Measurements from ENCODE around the gene PDE8A. TPM values are rescaled to one million over a fixed set of nuclear protein-coding genes. Genes with fewer than 3 reads are reported as not detected.

Gene PDE8A
- total and polyA plus RNA-seq, 2 experiments from 2014 or later = 15.3 to 26.0 TPM

GRCh38 chr15:84968301-84968700 is 13.4 kb upstream of the PDE8A start:
- Histone ChIP-seq H3K4me3 (no peak overlapping the region), H3K36me3 (replicated peaks; ENCODE audit: insufficient read depth, low read depth) (no peaks in the 10 kb centered on the region), H2AFZ (no peak overlapping the region), H3K9me2 (replicated peaks; ENCODE audit: insufficient read depth) (no peaks in the 10 kb centered on the region), H3K27ac (no peak overlapping the region), H3K4me1 (ENCODE audit: insufficient read depth) (no peaks in the 10 kb centered on the region), H4K20me1 (ENCODE audit: insufficient read depth, poor library complexity, severe bottlenecking) (no peaks in the 10 kb centered on the region), H3K79me2 (no peaks in the 10 kb centered on the region), H3K27me3 (no peaks in the 10 kb centered on the region), H3K9me3 (ENCODE audit: low read depth) (no peaks in the 10 kb centered on the region), H3K4me2 (no peak overlapping the region)
- no peak for DNase-seq (ENCODE audit: low spot score)
- TF ChIP-seq CTCF (IDR thresholded peaks at IDR 0.05; ENCODE audit: poor library complexity) = no peak
- no peak for TF ChIP-seq EZH2 (IDR thresholded peaks at IDR 0.05; ENCODE audit: borderline replicate concordance)
- no peak for TF ChIP-seq EZH2phosphoT487 (IDR thresholded peaks at IDR 0.05; ENCODE audit: low read depth, severe bottlenecking, unreplicated experiment)
- 96% methylated on average over 3 of the region's 3 CpGs for WGBS (ENCODE audit: low lambda C conversion rate, missing lambda C conversion rate)

- H3K27me3 ChIP-seq = no peaks in the 10 kb centered on the region
- no peak for DNase-seq (ENCODE audit: low spot score)
- H3K4me2 ChIP-seq = no peak overlapping the region
- no peaks in the 10 kb centered on the region for H4K20me1 ChIP-seq (ENCODE audit: insufficient read depth, poor library complexity, severe bottlenecking)
- H3K4me3 ChIP-seq = no peak overlapping the region
- no peaks in the 10 kb centered on the region for H3K9me3 ChIP-seq (ENCODE audit: low read depth)
- no peaks in the 10 kb centered on the region for H3K79me2 ChIP-seq
- 82% methylated on average over 6 of the region's 6 CpGs for WGBS (ENCODE audit: low lambda C conversion rate, missing lambda C conversion rate)
- H3K4me1 ChIP-seq (ENCODE audit: insufficient read depth) = no peaks in the 10 kb centered on the region
- H3K9me2 ChIP-seq (replicated peaks; ENCODE audit: insufficient read depth) = no peaks in the 10 kb centered on the region
- H2AFZ ChIP-seq = no peak overlapping the region
- no peak overlapping the region for H3K27ac ChIP-seq
- H3K36me3 ChIP-seq (replicated peaks; ENCODE audit: insufficient read depth, low read depth) = no peaks in the 10 kb centered on the region
- TF ChIP-seq EZH2 (IDR thresholded peaks at IDR 0.05; ENCODE audit: borderline replicate concordance) = no peak
- no peak for TF ChIP-seq CTCF (IDR thresholded peaks at IDR 0.05; ENCODE audit: poor library complexity)
- no peak for TF ChIP-seq EZH2phosphoT487 (IDR thresholded peaks at IDR 0.05; ENCODE audit: low read depth, severe bottlenecking, unreplicated experiment)
These were observed 12.4 kb upstream of the PDE8A start for GRCh38 chr15:84969257-84969656.

GRCh38 chr15:84970843-84971242 is 10.8 kb upstream of the PDE8A start:
- H3K4me3 ChIP-seq = no peak overlapping the region
- no peaks in the 10 kb centered on the region for H4K20me1 ChIP-seq (ENCODE audit: insufficient read depth, poor library complexity, severe bottlenecking)
- no peak overlapping the region for H3K4me2 ChIP-seq
- H3K27ac ChIP-seq = no peak overlapping the region
- H3K9me3 ChIP-seq (ENCODE audit: low read depth) = no peaks in the 10 kb centered on the region
- no peaks in the 10 kb centered on the region for H3K9me2 ChIP-seq (replicated peaks; ENCODE audit: insufficient read depth)
- H3K4me1 ChIP-seq (ENCODE audit: insufficient read depth) = no peaks in the 10 kb centered on the region
- DNase-seq (ENCODE audit: low spot score) = no peak
- H3K27me3 ChIP-seq = no peaks in the 10 kb centered on the region
- H2AFZ ChIP-seq = no peak overlapping the region
- no peaks in the 10 kb centered on the region for H3K36me3 ChIP-seq (replicated peaks; ENCODE audit: insufficient read depth, low read depth)
- 80% methylated on average over 3 of the region's 3 CpGs for WGBS (ENCODE audit: low lambda C conversion rate, missing lambda C conversion rate)
- TF ChIP-seq CTCF (IDR thresholded peaks at IDR 0.05; ENCODE audit: poor library complexity) (no peak), EZH2 (IDR thresholded peaks at IDR 0.05; ENCODE audit: borderline replicate concordance) (no peak), EZH2phosphoT487 (IDR thresholded peaks at IDR 0.05; ENCODE audit: low read depth, severe bottlenecking, unreplicated experiment) (no peak)
- H3K79me2 ChIP-seq = no peaks in the 10 kb centered on the region
